Esophagus muscularis mucosa (tissue), 4 donors: ENCODE results near the gene GRIN3B. TPM values are rescaled to one million over a fixed set of nuclear protein-coding genes. Genes with fewer than 3 reads are reported as not detected.
A peak's percentile ranks its signal among the peaks of the same experiment; 100 is the strongest.

ENCODE experiments used
- DNase-seq: peaks from one replicate; pipeline ENCODE4 v3.0.0-alpha.2; 2017; ENCODE audit errors: extremely low spot score
- H3K27ac ChIP-seq, 4 donors: fragments of 200-600 bp; sonication (generic); replicated peaks in 1 of 4; 1 replicate in 3 of 4; 2 replicates in 1 of 4; pipeline ENCODE4 v1.5.1; 2016 to 2019; ENCODE audit warnings: mild to moderate bottlenecking in 1 of 4
- H3K27me3 ChIP-seq, 4 donors: fragments of 200-600 bp; sonication (generic); one replicate each; pipeline versions ENCODE4 v1.5.1 to v1.6.0; 2016 to 2019
- H3K36me3 ChIP-seq, 4 donors: fragments of 200-600 bp; sonication (generic); one replicate each; pipeline ENCODE4 v1.5.1; 2016 to 2019
- H3K4me1 ChIP-seq, 4 donors: fragments of 200-600 bp; sonication (generic); one replicate each; pipeline ENCODE4 v1.5.1; 2016 to 2019
- H3K4me3 ChIP-seq, 4 donors: fragments of 200-600 bp; sonication (generic); 1 replicate in 2 of 4; 2 replicates in 2 of 4; pipeline ENCODE4 v1.5.1; 2016 to 2019; ENCODE audit warnings: mild to moderate bottlenecking in 4 of 4, moderate library complexity in 1 of 4
- H3K9me3 ChIP-seq, 4 donors: fragments of 200-600 bp; sonication (generic); 1 replicate in 3 of 4; 2 replicates in 1 of 4; pipeline ENCODE4 v1.5.1; 2016 to 2019
- EP300 ChIP-seq: sonication (generic); formaldehyde crosslinking; IDR thresholded peaks from one replicate; pipeline ENCODE4 v1.6.1; 2017; ENCODE audit warnings: antibody characterized with exemption
- POLR2A ChIP-seq: fragments of 450-650 bp; IDR thresholded peaks from one replicate; pipeline ENCODE4 v1.6.1; 2017; ENCODE audit warnings: antibody characterized with exemption, moderate library complexity, mild to moderate bottlenecking, low read depth
- POLR2AphosphoS5 ChIP-seq, 2 donors: sonication (generic); formaldehyde crosslinking; IDR thresholded peaks; one replicate each; pipeline ENCODE4 v1.6.1; 2017; ENCODE audit warnings: antibody characterized with exemption in 2 of 2
- WGBS: methylation state at CpG from one replicate; pipeline ENCODE4 v1.1.5; 2018; 5-methylcytosine and 5-hydroxymethylcytosine counted together
- intact Hi-C: fragments of 100-400 bp; cut with DNase I; formaldehyde crosslinking; loops from one replicate; pipeline ENCODE4 v1.15.1; 2023
- total RNA-seq, 4 donors: library from RNA; depleted of rRNA; stranded (reverse); fragments of >200 nt; gene quantifications; one replicate each; pipeline versions ENCODE4 v1.1.0 to v1.2.1, GENCODE V29; 2016
- TF ChIP-seq, protein P1 (sequence below), 3 experiments: fragments of 200-600 bp in 2 of 3; fragments of 450-650 bp in 1 of 3; sonication (generic) in 2 of 3; IDR thresholded peaks; one replicate each; pipeline ENCODE4 v1.5.1; 2017 to 2019; ENCODE audit warnings: antibody characterized with exemption in 3 of 3, mild to moderate bottlenecking in 2 of 3, moderate library complexity in 1 of 3

Gene GRIN3B
- total RNA-seq, 4 donors from 2014 or later = 0.13 to 0.17 TPM; not detected in 2

DNA sequence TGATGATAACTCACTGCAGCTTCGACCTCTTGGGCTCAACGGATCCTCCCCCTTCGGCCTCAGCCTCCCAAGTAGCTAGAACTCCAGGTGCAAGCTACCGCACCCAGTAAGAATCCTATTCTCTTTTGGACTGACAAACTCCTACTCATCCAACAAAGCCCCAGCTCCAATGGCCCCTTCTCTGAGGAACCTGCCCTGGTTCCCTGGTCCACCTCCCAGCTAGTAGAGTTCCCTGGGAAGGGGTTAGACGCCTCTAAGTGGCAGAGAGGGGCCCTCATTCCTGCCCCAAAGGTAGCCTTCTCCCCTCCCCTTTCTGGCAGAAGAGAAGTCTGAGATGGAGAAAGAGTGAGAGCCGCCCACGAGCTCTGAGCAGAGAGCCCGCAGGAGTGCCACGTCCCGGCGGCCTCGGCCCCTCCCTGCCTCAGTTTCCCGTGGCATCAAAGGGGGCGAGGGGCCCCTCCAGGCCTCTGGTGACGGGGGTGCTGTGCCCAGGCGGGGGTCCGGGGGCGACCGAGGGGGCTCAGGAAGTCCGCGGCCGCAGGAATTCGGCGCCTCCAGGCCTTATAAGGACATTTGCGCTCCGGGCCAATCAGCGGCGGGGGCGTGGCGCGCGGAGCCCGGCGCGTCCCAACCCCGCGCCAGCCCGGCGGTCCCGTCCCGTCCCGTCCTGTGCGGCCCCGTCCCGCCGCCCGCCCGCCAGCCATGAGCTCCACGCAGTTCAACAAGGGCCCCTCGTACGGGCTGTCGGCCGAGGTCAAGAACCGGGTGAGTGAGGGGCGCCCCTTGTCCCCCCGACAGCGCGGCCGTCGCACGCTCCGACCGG lies 26.0 kb downstream of the GRIN3B start, which contains the start of gene CNN2:
Gene CNN2, plus strand, starts transcription at position 649 of the 823 bp plus-strand sequence. Its CDS starts 54 bp downstream, at position 703.
- H3K27me3 ChIP-seq = peaks cover 0 to 8% (median 0%) of the 10 kb centered on the region in 4 donors
- peaks cover 38 to 78% (median 76%) of the 10 kb centered on the region in 4 donors for H3K4me1 ChIP-seq
- no peaks in the 10 kb centered on the region for H3K9me3 ChIP-seq
- DNase-seq = no peak
- peak within 1 kb of the TSS; percentile 68 to 96 (median 86) for H3K4me3 ChIP-seq
- H3K27ac ChIP-seq = peak within 1 kb of the TSS; percentile 96 to 100 (median 98)
- H3K36me3 ChIP-seq = peaks cover 0 to 10% (median 4%) of the 10 kb centered on the region in 4 donors
- WGBS = 24% methylated on average over 11 of the region's 63 CpGs
- intact Hi-C loops = no loop called here
- TF ChIP-seq EP300 (no peak), POLR2AphosphoS5 (IDR thresholded peaks at IDR 0.05) (peak; percentile 86 to 98), POLR2A (peak; percentile 69)
- TF ChIP-seq, protein P1, sequence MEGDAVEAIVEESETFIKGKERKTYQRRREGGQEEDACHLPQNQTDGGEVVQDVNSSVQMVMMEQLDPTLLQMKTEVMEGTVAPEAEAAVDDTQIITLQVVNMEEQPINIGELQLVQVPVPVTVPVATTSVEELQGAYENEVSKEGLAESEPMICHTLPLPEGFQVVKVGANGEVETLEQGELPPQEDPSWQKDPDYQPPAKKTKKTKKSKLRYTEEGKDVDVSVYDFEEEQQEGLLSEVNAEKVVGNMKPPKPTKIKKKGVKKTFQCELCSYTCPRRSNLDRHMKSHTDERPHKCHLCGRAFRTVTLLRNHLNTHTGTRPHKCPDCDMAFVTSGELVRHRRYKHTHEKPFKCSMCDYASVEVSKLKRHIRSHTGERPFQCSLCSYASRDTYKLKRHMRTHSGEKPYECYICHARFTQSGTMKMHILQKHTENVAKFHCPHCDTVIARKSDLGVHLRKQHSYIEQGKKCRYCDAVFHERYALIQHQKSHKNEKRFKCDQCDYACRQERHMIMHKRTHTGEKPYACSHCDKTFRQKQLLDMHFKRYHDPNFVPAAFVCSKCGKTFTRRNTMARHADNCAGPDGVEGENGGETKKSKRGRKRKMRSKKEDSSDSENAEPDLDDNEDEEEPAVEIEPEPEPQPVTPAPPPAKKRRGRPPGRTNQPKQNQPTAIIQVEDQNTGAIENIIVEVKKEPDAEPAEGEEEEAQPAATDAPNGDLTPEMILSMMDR (IDR thresholded peaks at IDR 0.05) = no peak

DNA sequence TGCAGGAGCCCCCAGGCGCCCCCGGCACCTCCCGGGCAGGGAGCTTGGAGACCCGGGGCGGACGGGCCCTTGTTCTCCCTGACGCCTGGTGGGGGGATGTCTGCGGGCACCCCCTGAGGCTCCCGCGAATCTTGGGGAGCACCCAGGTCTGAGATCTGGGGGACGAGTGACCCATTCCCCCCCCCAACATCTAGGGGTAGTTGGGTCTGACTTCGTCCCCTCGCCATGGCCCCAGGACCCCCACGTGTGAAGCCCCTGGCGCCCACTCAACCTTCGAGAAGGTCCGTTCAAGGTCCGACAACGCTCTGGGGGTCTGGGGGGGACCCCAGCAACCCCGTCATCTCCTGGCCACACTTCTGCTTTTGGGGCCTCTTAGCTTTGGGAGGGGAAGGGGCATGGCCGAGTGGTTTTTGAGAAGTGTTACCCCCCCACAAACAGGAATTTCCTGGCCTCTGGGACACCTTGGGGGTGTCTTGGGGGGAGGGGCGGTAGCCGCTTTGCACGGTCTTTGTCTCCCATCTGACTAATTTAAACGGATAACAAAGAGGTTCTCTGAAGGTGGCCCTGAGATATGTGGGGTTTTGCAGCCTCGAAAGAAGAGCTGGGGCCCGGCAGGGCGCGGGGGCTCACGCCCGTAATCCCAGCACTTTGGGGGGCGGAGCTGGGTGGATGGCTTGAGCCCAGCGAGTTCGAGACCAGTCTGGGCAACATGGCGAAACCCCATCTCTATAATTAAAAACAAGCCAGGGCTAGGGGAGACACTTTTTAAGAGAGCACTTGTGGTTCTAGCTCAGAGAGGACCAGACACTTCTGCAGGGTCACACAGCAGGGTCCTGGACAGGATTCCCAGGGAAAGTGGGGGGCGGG lies 26.8 kb downstream of the GRIN3B start:
- Histone ChIP-seq H3K9me3 (no peaks in the 10 kb centered on the region), H3K36me3 (peaks cover 6 to 16% (median 10%) of the 10 kb centered on the region in 4 donors), H3K4me1 (peaks cover 34 to 73% (median 69%) of the 10 kb centered on the region in 4 donors), H3K4me3 (peak overlapping the region; percentile 68 to 96 (median 86)), H3K27me3 (peaks cover 0 to 8% (median 0%) of the 10 kb centered on the region in 4 donors), H3K27ac (peak overlapping the region; percentile 96 to 100 (median 98))
- 4% methylated on average over 16 of the region's 36 CpGs for WGBS
- no peak for TF ChIP-seq POLR2AphosphoS5 (IDR thresholded peaks at IDR 0.05)
- DNase-seq = no peak
- intact Hi-C loops = no loop called here

DNA sequence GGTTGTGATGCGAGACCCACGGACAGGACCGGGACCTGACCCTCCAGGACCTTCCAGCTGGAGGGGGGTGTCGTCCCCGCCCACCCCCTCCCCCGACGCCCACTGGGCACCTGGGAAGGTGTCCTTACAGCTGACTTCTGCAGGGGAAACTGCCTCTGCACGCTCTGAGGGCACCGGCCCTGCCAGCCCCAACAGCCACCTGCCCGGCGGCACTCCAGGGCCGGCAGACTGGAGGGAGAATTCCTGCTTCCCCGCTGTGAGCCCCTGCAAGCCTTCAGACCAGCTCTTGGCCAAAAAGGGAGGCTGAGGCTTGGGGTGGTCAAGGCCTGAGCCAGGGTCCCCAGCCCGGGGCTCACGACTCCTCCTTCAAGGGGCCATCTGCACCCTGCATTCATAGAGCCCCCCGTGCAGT lies 27.4 kb downstream of the GRIN3B start:
- Histone ChIP-seq H3K4me3 (peak overlapping the region; percentile 68 to 96 (median 86)), H3K9me3 (no peaks in the 10 kb centered on the region), H3K4me1 (peaks cover 29 to 66% (median 62%) of the 10 kb centered on the region in 4 donors), H3K27ac (peak overlapping the region; percentile 96 to 100 (median 98)), H3K27me3 (peaks cover 0 to 8% (median 0%) of the 10 kb centered on the region in 4 donors), H3K36me3 (peaks cover 12 to 23% (median 16%) of the 10 kb centered on the region in 4 donors)
- WGBS = 2% methylated on average over 11 of the region's 16 CpGs
- no peak for TF ChIP-seq EP300
- no peak for TF ChIP-seq POLR2A
- TF ChIP-seq, protein P1 (IDR thresholded peaks at IDR 0.05) = no peak
- no peak for TF ChIP-seq POLR2AphosphoS5 (IDR thresholded peaks at IDR 0.05)
- no peak for DNase-seq
- intact Hi-C loops = no loop called here

DNA sequence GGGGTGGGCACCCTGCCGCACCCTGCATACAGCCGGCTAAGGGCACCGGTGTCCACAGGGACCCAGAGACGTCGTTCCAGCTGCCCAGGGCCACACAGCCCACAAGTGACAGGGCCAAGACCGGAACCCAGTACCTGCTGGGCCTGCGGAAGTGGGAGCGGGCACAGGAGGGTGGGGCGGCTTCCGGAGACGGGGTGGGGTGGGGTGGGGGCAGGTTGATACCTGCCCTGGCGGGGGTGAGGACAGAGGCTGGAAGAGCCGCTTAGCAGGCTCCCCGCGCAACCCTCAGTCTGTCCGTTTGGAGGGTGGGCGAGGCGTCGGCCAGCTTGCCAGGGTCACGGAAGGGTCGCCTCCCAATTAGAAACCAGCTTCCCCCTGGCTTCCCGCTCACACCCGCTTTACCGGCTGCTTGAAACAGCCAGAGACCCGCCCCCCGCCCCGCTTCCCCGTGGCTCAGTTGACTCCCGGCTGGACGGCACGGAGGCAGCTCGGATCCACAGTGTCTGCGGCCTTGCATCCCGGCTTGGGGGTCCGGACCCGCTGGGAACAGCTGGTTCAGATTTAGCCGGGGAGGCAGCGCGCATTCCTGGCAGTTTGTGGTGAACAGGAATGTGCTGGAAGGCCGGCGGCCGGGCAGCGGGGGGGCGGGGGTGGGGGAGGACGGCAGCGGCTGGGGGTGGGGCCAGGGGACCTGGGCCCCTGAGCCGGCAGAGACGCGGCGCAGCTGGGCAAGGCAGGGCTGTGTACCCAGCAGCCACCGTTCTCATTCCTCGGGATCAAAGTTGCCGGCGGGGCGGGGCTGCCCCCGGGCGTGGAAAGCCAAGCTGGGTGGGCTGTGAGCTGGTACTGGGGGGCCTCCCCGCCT lies 28.1 kb downstream of the GRIN3B start:
- peaks cover 0 to 8% (median 0%) of the 10 kb centered on the region in 4 donors for H3K27me3 ChIP-seq
- under 1% methylated on average over 19 of the region's 58 CpGs for WGBS
- peak overlapping the region; percentile 68 to 96 (median 86) for H3K4me3 ChIP-seq
- intact Hi-C loops = no loop called here
- peaks cover 19 to 29% (median 22%) of the 10 kb centered on the region in 4 donors for H3K36me3 ChIP-seq
- H3K9me3 ChIP-seq = no peaks in the 10 kb centered on the region
- H3K27ac ChIP-seq = peak overlapping the region; percentile 96 to 100 (median 98)
- peaks cover 25 to 60% (median 56%) of the 10 kb centered on the region in 4 donors for H3K4me1 ChIP-seq
- no peak for DNase-seq
- TF ChIP-seq EP300 (no peak), POLR2AphosphoS5 (IDR thresholded peaks at IDR 0.05) (peak; percentile 41 to 70)

DNA sequence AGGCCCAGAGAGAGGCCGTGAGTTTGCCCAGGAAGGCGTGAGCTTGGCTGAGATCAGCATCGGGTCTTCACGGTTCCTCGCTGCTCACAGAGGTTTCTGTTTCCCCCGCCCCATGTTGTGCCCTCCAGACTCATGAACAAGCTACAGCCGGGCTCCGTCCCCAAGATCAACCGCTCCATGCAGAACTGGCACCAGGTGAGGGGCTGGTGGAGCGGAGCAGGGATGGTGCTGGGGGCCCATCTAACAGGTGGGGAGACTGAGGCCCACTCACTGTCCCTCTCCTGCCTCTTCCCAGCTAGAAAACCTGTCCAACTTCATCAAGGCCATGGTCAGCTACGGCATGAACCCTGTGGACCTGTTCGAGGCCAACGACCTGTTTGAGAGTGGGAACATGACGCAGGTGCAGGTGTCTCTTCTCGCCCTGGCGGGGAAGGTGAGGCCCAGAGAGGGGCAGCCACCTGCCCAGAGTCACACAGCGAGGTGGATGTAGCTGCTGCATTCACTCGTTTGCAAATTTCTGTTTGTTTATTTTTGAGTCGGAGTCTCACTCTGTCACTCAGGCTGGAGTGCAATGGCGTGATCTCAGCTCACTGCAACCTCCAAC lies 32.1 kb downstream of the GRIN3B start:
- Histone ChIP-seq H3K4me3 (no peak overlapping the region), H3K27ac (no peak overlapping the region), H3K27me3 (no peaks in the 10 kb centered on the region), H3K4me1 (peaks cover 19 to 37% (median 36%) of the 10 kb centered on the region in 4 donors), H3K9me3 (no peaks in the 10 kb centered on the region), H3K36me3 (peaks cover 32 to 56% (median 46%) of the 10 kb centered on the region in 4 donors)
- 85% methylated on average over 18 of the region's 20 CpGs for WGBS
- TF ChIP-seq EP300 = no peak
- TF ChIP-seq, protein P1 (IDR thresholded peaks at IDR 0.05) = no peak
- TF ChIP-seq POLR2AphosphoS5 (IDR thresholded peaks at IDR 0.05) = no peak
- TF ChIP-seq POLR2A = no peak
- no peak for DNase-seq
- intact Hi-C loops = no loop called here
